K562 (cell line): Measurements from ENCODE around the gene TIFAB. TPM values are rescaled to one million over a fixed set of nuclear protein-coding genes. Genes with fewer than 3 reads are reported as not detected.

Source experiments
- ATAC-seq: fragments of 200-7000 bp; cut with Tn5 transposase; 3 replicates; pipeline ENCODE4 v1.9.1; 2020; ENCODE audit warnings: moderate library complexity
- BruUV-seq: library from RNA; stranded (reverse); fragments of 400-500 nt; replicated peaks from 2 replicates; lab custom pipeline; 2021; lab: Mats Ljungman, UMichigan
- CTCF ChIA-PET: fragments of 300-600 bp; formaldehyde crosslinking; extraction: SDS; loops from one replicate; lab custom pipeline; 2021; ENCODE audit warnings: low intra/inter-chr PET ratio; lab: Yijun Ruan, JAX
- POLR2A ChIA-PET: fragments of 300-600, 350-650 bp; sonication (Branson Sonifier 250); formaldehyde crosslinking; extraction: SDS; loops from one replicate; lab custom pipeline; 2021; ENCODE audit warnings: antibody characterized with exemption, inconsistent platforms; lab: Yijun Ruan, JAX
- DNase-seq, 4 experiments: peaks; one replicate each; pipeline versions ENCODE4 v3.0.0 to v3.0.0-alpha.2; 2011 to 2018; ENCODE audit warnings: low spot score in 3 of 4, mixed read lengths in 3 of 4; ENCODE audit errors: extremely low read depth in 1 of 4
- FAIRE-seq: peaks from 2 replicates; lab custom pipeline; 2011; peaks lifted over from hg19 to GRCh38; lab: Jason Lieb, UNC
- H2AFZ ChIP-seq: 2 replicates; pipeline ENCODE4 v1.6.0; 2011; ENCODE audit warnings: low read depth, low read length, control low read depth, inconsistent platforms
- H3K27ac ChIP-seq: fragments of 200-600 bp; 3 replicates; pipeline ENCODE4 v1.8.0; 2011; ENCODE audit warnings: low read depth, mild to moderate bottlenecking, control low read depth, inconsistent platforms, low read length, moderate library complexity, mixed read lengths; ENCODE audit errors: extremely low read depth
- H3K27me3 ChIP-seq, 2 experiments: fragments of 300-600 bp in 1 of 2; 2 replicates in 1 of 2; 3 replicates in 1 of 2; pipeline versions ENCODE4 v1.6.0 to v1.8.0; 2011; ENCODE audit warnings: inconsistent platforms in 2 of 2, low read length in 2 of 2, mild to moderate bottlenecking in 1 of 2, mixed read lengths in 1 of 2, moderate library complexity in 1 of 2; ENCODE audit not compliant: control insufficient read depth in 2 of 2, insufficient read depth in 2 of 2
- H3K36me3 ChIP-seq: fragments of 300-600 bp; 3 replicates; pipeline ENCODE4 v1.8.0; 2011; ENCODE audit warnings: mild to moderate bottlenecking, low read length, inconsistent platforms; ENCODE audit not compliant: control insufficient read depth, insufficient read depth
- H3K4me1 ChIP-seq, 2 experiments: fragments of 200-600 bp in 1 of 2; replicated peaks in 1 of 2; 2 replicates in 1 of 2; 3 replicates in 1 of 2; pipeline versions ENCODE4 v1.5.1 to v1.8.0; 2011; ENCODE audit warnings: inconsistent platforms in 2 of 2, low read length in 2 of 2, mild to moderate bottlenecking in 1 of 2, mixed read lengths in 1 of 2, moderate library complexity in 1 of 2; ENCODE audit not compliant: control insufficient read depth in 2 of 2, insufficient read depth in 2 of 2
- H3K4me2 ChIP-seq: 2 replicates; pipeline ENCODE4 v1.6.1; 2011; ENCODE audit warnings: low read length, control low read depth, inconsistent platforms, mixed read lengths; ENCODE audit not compliant: insufficient read depth
- H3K4me3 ChIP-seq: fragments of 200-600 bp; sonication (generic), shearing (Covaris generic); 2 replicates; pipeline ENCODE4 v1.5.1; 2016; ENCODE audit warnings: control low read depth, inconsistent platforms
- H3K79me2 ChIP-seq: fragments of 200-600 bp; 3 replicates; pipeline ENCODE4 v1.8.0; 2011; ENCODE audit warnings: low read length, inconsistent platforms; ENCODE audit not compliant: control insufficient read depth, insufficient read depth
- H3K9ac ChIP-seq, 2 experiments: 2 replicates each; pipeline versions ENCODE4 v1.6.0 to v1.6.1; 2011; ENCODE audit warnings: low read depth in 2 of 2, low read length in 2 of 2, control low read depth in 1 of 2, inconsistent platforms in 1 of 2, mild to moderate bottlenecking in 1 of 2, mixed read lengths in 1 of 2; ENCODE audit not compliant: insufficient read depth in 1 of 2
- H3K9me1 ChIP-seq: one replicate; pipeline ENCODE4 v1.6.0; 2011; ENCODE audit warnings: inconsistent platforms, mild to moderate bottlenecking, low read length, moderate library complexity; ENCODE audit not compliant: control insufficient read depth, insufficient read depth
- H3K9me3 ChIP-seq: replicated peaks from 2 replicates; pipeline ENCODE4 v1.5.1; 2011; ENCODE audit warnings: low read depth, low read length, inconsistent platforms; ENCODE audit not compliant: control insufficient read depth, insufficient read depth
- H4K20me1 ChIP-seq: replicated peaks from 2 replicates; pipeline ENCODE4 v1.6.1; 2011; ENCODE audit warnings: low read length, inconsistent platforms, mixed read lengths; ENCODE audit not compliant: control insufficient read depth, insufficient read depth
- KLF1 ChIP-seq: fragments of 450-650 bp; IDR thresholded peaks from 2 replicates; pipeline ENCODE4 v1.6.1; 2016; ENCODE audit warnings: missing genetic modification characterization, missing compliant biosample characterization
- MAFG ChIP-seq: fragments of 450-650 bp; conservative IDR thresholded peaks from 2 replicates; pipeline ENCODE4 v1.6.1; 2016; ENCODE audit warnings: missing genetic modification characterization, missing compliant biosample characterization
- MYC ChIP-seq, 2 experiments: fragments of 250-450 bp in 1 of 2; sonication (Bioruptor Pico) in 1 of 2; IDR thresholded peaks; 2 replicates each; pipeline versions ENCODE4 v1.5.1 to v1.6.1; 2012 to 2021; ENCODE audit warnings: low read depth in 2 of 2, borderline replicate concordance in 1 of 2, improper control_type of control experiment in 1 of 2, low read length in 1 of 2, mild to moderate bottlenecking in 1 of 2, moderate library complexity in 1 of 2
- THRAP3 ChIP-seq: fragments of 450-650 bp; IDR thresholded peaks from 2 replicates; pipeline ENCODE4 v1.6.1; 2016; ENCODE audit warnings: mild to moderate bottlenecking, inconsistent platforms, borderline replicate concordance
- ZKSCAN3 ChIP-seq: fragments of 250-450 bp; sonication (Bioruptor Pico); IDR thresholded peaks from 2 replicates; pipeline ENCODE4 v1.4.0; 2020
- ZNF311 ChIP-seq: fragments of 250-450 bp; sonication (Bioruptor Pico); IDR thresholded peaks from 2 replicates; pipeline ENCODE4 v1.4.0; 2020; ENCODE audit warnings: mild to moderate bottlenecking, moderate library complexity
- ZNF764 ChIP-seq: fragments of 250-450 bp; sonication (Bioruptor Pico); IDR thresholded peaks from 2 replicates; pipeline ENCODE4 v1.4.0; 2020; ENCODE audit warnings: low read depth, mild to moderate bottlenecking, moderate library complexity
- WGBS: fragments of 100-300 bp; shearing (Covaris generic); methylation state at CpG from one replicate; pipeline ENCODE4 v1.1.6; 2016; ENCODE audit warnings: low coverage, mixed read lengths; ENCODE audit not compliant: insufficient coverage; ENCODE audit errors: missing lambda C conversion rate; 5-methylcytosine and 5-hydroxymethylcytosine counted together
- in situ Hi-C: fragments of 300-500 bp; cut with MboI; formaldehyde crosslinking; loops from 4 replicates; pipeline ENCODE4 v1.15.0; 2018; ENCODE audit warnings: inconsistent platforms, mixed read lengths
- intact Hi-C: fragments of 100-400 bp; cut with micrococcal nuclease; formaldehyde crosslinking; loops from 2 replicates; pipeline ENCODE4 v1.14.2; 2022
- polyA plus RNA-seq, 8 experiments: library from polyadenylated mRNA; depleted of rRNA in 4 of 8; stranded (reverse) in 5 of 8; unstranded in 3 of 8; fragments of >200 nt; fragmentation: Nextera tagmentation in 2 of 8; fragmentation: Illumina TruSeq in 1 of 8; extraction: Ambion mirVana in 2 of 8; extraction: Trizol in 1 of 8; gene quantifications; 2 replicates each; pipeline versions ENCODE4 v1.2.1 to v1.2.3, GENCODE V29; 2011 to 2014; ENCODE audit warnings: inconsistent platforms in 1 of 8, missing spikeins in 1 of 8
- total RNA-seq, 7 experiments: library from RNA; depleted of rRNA in 6 of 7; stranded (reverse); fragments of >200 nt in 6 of 7; fragmentation: Illumina TruSeq in 2 of 7; extraction: Trizol in 2 of 7; gene quantifications; 2 replicates each; pipeline versions ENCODE4 v1.2.1 to v1.2.3, GENCODE V29; 2011 to 2021; ENCODE audit warnings: low replicate concordance in 1 of 7
- TF ChIP-seq, protein P1 (sequence below), 3 experiments: fragments of 200-800 bp in 1 of 3; fragments of 250-450 bp in 1 of 3; fragments of 450-650 bp in 1 of 3; sonication (Bioruptor Pico) in 1 of 3; sonication (Bioruptor generic) in 1 of 3; formaldehyde crosslinking in 1 of 3; IDR thresholded peaks; 2 replicates each; pipeline versions ENCODE4 v1.6.1 to v1.8.0; 2016 to 2022; ENCODE audit warnings: mild to moderate bottlenecking in 2 of 3, missing genetic modification characterization in 2 of 3, missing compliant biosample characterization in 1 of 3, moderate library complexity in 1 of 3
- TF ChIP-seq, protein P2 (sequence below): sonication (generic); formaldehyde crosslinking; IDR thresholded peaks from 2 replicates; pipeline ENCODE4 v1.8.0; 2022; ENCODE audit warnings: missing genetic modification reagents, mild to moderate bottlenecking, borderline replicate concordance

The TIFAB gene
- total and polyA plus RNA-seq, 9 of the 15 experiments (the other 6 are each of a cell fraction or from before 2014, with no cell fraction given), result not detected

DNA sequence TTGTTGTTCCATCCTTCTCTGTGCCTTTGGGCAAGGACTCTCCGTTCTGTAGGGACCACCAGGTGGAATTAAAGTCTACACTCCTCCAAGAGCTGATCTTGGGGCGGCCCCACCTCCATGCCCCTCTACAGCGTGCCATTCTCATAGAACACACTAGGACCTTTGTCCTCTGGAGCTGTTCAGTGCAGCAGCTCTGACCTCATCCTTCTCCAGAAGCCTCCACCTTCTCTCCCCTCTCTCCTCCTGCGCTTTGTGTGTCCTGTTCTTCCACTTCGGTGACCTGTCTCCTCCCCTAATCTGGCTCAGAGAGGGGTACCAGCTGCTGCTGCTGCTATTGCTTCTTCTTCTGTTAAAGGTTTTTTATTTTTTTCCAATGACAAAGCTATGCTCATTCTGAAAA is 51.3 kb downstream of the TIFAB start:
- WGBS, result 69% methylated on average over 5 of the region's 5 CpGs

More for the DNA sequence above, 51.3 kb downstream of the TIFAB start:
- Histone ChIP-seq H3K36me3 (peaks cover 15% of the 10 kb centered on the region), H4K20me1 (peaks cover 16% of the 10 kb centered on the region), H3K79me2 (peaks cover 38% of the 10 kb centered on the region), H3K27ac (no peak overlapping the region), H3K4me3 (no peak overlapping the region), H3K4me1 (peaks cover 30% of the 10 kb centered on the region in 2 experiments), H2AFZ (0 out of 2 replicates have a peak overlapping the region, but pooled peaks have one; percentile 27), H3K9me3 (no peaks in the 10 kb centered on the region), H3K9me1 (peaks cover 5% of the 10 kb centered on the region), H3K27me3 (no peaks in the 10 kb centered on the region), H3K9ac (no peak overlapping the region), H3K4me2 (no peak overlapping the region)
- ATAC-seq (no peak), FAIRE-seq (no peak), DNase-seq (no peak)
- no TSS peak for BruUV-seq
- POLR2A ChIA-PET, result interaction anchor here (0.6 to 1.3 kb wide), 4 partner anchors 9 to 877 kb away, joined by 3 to 4 read pairs (median 3); no protein-coding TSS in a partner anchor
- CTCF ChIA-PET, result no interaction called here
- in situ Hi-C loops, result no loop called here
- intact Hi-C loops, result no loop called here
- TF ChIP-seq ZNF764 (CRISPR knock-in tag) (no peak), ZKSCAN3 (no peak), MAFG (no peak), KLF1 (tag) (no peak), MYC (IDR thresholded peaks at IDR 0.05; ENCODE audit: low read depth, low read length) (no peak), MYC (CRISPR knock-in tag; IDR thresholded peaks at IDR 0.05; ENCODE audit: borderline replicate concordance, low read depth) (no peak), THRAP3 (no peak), ZNF311 (CRISPR knock-in tag) (no peak)
- TF ChIP-seq, protein P1, sequence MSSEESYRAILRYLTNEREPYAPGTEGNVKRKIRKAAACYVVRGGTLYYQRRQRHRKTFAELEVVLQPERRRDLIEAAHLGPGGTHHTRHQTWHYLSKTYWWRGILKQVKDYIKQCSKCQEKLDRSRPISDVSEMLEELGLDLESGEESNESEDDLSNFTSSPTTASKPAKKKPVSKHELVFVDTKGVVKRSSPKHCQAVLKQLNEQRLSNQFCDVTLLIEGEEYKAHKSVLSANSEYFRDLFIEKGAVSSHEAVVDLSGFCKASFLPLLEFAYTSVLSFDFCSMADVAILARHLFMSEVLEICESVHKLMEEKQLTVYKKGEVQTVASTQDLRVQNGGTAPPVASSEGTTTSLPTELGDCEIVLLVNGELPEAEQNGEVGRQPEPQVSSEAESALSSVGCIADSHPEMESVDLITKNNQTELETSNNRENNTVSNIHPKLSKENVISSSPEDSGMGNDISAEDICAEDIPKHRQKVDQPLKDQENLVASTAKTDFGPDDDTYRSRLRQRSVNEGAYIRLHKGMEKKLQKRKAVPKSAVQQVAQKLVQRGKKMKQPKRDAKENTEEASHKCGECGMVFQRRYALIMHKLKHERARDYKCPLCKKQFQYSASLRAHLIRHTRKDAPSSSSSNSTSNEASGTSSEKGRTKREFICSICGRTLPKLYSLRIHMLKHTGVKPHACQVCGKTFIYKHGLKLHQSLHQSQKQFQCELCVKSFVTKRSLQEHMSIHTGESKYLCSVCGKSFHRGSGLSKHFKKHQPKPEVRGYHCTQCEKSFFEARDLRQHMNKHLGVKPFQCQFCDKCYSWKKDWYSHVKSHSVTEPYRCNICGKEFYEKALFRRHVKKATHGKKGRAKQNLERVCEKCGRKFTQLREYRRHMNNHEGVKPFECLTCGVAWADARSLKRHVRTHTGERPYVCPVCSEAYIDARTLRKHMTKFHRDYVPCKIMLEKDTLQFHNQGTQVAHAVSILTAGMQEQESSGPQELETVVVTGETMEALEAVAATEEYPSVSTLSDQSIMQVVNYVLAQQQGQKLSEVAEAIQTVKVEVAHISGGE (CRISPR knock-in tag; IDR thresholded peaks at IDR 0.05), result no peak
- TF ChIP-seq, protein P2, sequence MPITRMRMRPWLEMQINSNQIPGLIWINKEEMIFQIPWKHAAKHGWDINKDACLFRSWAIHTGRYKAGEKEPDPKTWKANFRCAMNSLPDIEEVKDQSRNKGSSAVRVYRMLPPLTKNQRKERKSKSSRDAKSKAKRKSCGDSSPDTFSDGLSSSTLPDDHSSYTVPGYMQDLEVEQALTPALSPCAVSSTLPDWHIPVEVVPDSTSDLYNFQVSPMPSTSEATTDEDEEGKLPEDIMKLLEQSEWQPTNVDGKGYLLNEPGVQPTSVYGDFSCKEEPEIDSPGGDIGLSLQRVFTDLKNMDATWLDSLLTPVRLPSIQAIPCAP (CRISPR knock-in tag), result no peak
